GM21576 (cell line): ENCODE results near the gene FAT4.

Experiments
- ATAC-seq: cut with Tn5 transposase; IDR thresholded peaks from one replicate; pipeline ENCODE4 v1.9.1; 2021; ENCODE audit warnings: mild to moderate bottlenecking, moderate library complexity; ENCODE audit not compliant: unreplicated experiment

The FAT4 gene

DNA sequence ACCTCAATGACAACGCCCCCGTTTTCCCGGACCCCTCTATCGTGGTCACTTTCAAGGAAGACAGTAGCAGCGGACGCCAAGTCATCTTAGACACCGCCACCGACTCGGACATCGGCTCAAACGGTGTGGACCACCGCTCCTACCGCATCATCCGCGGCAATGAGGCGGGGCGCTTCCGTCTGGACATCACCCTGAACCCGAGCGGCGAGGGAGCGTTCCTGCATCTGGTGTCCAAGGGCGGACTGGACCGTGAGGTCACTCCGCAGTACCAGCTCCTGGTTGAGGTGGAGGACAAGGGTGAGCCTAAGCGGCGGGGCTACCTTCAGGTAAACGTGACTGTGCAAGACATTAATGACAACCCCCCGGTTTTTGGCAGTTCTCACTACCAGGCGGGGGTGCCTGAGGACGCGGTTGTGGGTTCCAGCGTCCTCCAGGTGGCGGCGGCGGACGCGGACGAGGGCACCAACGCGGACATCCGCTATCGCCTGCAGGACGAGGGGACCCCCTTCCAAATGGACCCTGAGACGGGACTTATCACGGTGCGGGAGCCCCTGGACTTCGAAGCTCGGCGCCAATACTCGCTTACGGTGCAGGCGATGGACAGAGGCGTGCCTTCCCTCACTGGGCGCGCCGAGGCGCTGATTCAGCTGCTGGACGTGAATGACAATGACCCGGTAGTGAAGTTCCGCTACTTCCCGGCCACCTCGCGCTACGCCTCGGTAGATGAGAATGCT, 2.2 kb downstream of the FAT4 start:
- ATAC-seq: no peak

DNA sequence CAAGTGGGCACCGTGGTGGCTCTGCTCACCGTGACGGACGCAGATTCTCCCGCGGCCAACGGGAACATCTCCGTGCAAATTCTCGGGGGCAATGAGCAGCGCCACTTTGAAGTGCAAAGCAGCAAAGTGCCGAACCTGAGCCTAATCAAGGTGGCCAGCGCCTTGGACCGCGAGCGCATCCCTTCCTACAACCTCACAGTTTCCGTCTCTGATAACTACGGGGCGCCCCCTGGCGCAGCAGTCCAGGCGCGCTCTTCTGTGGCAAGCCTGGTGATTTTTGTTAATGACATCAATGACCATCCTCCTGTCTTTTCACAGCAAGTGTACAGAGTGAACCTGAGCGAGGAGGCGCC, 2.7 kb downstream of the FAT4 start:
- no peak for ATAC-seq

DNA sequence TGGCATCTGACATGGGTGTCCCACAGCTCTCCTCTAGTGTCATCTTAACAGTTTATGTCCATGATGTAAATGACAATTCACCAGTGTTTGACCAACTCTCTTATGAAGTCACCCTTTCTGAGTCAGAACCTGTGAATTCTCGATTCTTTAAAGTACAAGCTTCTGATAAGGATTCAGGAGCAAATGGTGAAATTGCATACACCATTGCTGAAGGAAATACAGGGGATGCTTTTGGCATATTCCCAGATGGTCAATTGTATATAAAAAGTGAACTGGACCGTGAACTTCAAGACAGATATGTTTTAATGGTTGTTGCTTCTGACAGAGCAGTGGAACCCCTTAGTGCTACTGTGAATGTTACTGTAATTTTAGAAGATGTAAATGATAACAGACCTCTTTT, 4.6 kb downstream of the FAT4 start:
- no peak for ATAC-seq

DNA sequence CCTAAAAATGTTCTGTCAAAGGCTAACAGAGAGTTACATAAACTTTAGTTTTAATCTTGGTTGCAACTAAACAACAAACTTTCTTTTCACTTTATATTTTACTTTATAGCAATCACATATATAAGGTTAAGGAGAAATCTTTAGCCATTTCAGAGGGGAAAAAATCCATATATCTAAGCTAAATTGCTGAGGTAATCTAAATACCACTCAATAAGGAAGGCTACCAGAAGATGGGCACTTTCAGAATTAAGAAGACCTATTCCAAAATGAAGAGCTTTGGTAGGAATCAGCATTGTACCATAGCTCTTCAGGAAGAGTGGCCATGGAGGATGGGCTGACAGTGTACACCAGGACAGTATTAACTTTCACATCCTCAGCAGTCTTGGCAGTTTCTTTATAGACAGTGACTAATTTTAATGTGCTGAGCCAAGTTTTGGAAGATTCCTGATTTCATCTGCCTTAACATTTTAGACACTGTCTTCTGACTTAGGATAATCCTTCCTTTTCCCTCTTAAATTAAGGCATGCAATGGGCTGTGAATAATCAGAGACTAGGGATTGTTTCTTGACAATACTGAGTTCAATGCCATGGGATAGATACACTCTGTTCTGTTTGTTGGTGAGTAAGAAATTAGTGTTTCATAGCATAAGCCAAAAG, 7.1 kb downstream of the FAT4 start:
- no peak for ATAC-seq

DNA sequence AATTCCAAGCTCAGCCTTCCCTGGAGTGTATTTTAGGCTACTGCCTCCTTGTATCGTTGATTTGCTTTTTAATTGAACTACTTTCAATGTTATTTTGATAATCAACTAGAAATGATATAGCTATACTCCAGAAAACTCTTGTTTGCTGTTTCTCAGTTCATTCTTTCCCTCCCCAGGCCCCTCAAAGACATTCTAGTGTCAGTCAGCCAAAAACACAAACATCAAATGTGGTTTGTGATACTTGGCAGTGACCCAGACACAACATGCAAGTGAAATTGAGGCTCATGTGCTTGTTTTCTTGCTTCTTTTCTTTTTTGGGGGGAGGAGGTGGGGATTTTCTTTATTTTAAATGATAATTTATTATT, 7.6 kb downstream of the FAT4 start:
- ATAC-seq: no peak

DNA sequence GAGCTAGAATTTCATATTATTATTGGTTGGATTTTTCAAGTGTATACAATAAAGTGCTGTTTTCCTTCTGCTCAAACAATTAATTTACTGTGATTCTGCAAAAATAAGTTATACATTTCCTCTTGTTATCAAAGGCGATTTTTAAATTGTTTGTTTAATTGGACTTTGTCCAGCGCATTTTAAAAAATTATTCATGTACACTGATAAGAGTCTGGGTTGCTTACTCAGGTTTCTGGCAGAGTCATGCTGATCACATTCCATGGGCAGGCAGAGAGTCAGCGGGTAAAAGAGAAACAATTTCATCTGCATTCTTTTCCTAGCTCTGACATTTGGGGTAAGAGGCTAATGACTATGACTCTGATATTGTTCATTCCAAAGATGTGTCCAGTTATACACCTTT, 8.9 kb downstream of the FAT4 start:
- ATAC-seq: no peak

DNA sequence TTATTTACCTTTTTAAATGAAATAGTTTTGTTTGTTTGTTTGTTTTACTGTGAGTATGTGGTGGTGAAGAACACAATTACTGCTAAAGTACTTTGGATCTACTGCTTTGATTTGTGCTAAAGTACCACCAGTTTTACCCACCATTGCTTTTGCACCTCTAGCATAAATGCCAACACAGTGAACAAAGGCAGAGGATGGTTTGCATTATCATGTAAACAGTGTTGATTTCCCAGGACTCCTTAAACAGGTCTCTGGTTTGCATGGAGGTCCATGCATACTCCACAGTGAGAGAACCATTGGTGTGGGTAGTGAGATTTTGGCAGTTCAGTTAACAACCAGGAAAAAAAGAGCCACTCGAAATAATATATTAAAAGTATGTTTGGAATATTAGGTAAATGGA, 11.0 kb downstream of the FAT4 start:
- ATAC-seq: no peak

DNA sequence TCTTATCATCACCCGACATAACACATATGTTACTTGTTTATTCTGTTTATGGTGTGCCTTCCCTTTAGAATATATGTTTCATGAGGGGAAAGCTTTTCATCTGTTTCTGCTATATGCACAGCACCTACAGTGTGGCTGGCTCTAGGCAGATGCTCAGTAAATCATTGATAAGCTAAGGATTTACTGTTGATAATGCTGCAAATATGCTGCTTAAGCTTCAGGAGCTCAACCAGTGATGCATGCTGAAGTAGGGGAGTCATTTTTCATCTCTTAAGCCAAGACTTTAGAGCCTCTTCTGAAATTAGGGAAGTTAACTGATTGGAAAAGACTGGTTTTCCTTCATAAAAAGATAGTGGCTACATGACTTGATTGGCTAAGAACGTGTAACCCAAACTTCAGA, 16.4 kb downstream of the FAT4 start:
- ATAC-seq: no peak

DNA sequence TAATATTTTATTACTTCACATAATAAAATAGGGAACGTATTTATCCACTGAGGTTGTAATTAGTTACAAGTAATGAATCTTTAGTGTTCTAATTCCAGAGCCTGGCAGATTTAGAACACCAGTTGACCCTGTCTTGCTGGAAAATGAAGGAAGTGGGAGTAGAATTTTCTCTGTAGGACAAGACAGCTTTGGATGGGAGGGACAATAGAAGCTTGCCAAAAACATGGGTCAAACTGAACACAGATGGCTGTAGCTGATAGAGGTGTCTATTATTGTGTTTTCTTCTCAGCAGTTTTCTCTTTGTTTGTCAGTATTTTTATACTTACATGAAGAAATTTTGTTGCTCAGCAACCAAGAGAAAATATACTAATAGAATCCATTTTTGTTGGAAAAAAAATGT, 20.2 kb downstream of the FAT4 start:
- no peak for ATAC-seq

DNA sequence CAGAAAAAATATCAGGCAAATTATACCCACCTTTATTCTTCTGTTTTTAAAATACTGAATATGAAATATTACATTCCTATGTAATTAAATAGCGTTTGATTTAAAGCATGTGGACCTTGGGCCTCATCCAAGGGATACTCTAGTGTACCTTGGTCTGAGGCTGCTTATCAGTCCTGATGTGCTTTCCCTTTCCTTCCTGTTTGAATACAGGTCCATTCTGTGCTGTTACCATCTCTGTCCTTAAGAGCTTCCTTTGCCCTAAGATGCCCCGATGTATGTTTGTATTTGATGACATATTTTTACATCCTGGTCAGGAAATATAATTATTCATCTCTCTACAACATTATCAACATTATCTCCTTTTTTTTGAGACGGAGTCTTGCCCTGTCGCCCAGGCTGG, 24.1 kb downstream of the FAT4 start:
- ATAC-seq: no peak

DNA sequence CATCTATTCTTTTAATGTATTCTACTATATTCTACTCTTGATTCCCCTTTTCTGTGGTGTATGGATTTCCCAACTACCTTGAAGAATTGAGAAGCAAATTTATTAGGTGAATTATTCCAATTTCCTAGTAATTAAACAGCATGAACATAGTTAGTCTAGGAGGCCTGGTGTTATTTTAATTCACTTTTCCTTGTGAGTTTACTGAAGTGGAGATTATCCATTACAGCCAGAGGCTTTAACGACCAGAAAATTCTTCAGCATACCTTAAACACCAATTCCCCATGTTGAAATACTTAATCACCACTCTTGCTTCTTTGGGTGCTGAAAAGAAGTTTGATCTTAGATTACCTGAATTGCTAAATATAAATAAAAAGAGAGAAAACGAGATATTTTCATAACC, 29.4 kb downstream of the FAT4 start:
- ATAC-seq: no peak

DNA sequence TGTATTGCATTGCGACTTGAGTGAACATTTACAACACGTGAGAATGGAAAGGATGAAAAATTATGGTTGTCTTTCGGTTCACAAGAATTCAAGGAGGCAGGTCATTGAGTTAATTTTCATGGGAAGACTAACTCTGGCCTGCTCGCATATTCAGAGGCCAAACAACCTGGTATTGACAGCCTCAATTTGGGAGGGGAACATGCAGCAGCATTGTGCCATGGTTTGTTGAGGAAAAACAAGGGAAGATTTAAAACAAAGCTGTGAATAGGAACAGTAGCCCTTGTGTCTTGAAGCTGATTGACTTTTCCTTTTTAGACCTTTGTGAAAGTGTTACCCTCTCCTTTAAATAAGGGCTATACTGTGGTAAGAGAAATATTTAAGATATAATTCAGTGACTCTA, 31.9 kb downstream of the FAT4 start:
- ATAC-seq: no peak

DNA sequence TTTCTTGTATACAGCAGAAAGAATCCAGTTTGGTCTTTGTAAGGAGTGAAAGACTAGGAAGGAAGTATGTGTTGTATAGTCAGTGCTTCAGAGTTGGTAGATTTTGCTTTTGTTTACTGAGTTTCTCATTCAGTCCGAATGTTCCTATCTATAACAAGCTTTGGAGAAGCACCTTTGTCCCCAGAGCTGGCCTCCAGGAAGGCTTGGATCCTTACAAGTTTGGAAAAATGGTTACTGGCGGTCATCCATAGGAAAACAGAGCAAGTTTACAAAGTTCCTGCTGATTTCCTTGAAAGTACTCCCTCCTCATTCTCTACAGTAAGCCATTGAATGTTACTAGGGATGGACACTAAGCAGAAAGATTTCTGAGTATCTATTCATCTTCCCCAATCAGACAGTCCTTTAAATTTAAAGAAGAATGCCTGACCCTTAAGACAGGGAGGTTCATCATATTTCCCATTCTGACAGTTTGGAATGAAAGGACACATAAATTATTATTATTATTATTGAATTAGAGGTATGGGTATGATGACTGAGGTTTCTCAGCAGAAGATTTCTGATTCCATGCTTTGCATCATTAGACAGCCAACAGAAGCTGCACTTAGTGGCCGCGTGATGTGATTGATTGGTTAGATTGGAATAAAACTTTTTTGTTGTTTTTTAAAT, 35.8 kb downstream of the FAT4 start:
- no peak for ATAC-seq

DNA sequence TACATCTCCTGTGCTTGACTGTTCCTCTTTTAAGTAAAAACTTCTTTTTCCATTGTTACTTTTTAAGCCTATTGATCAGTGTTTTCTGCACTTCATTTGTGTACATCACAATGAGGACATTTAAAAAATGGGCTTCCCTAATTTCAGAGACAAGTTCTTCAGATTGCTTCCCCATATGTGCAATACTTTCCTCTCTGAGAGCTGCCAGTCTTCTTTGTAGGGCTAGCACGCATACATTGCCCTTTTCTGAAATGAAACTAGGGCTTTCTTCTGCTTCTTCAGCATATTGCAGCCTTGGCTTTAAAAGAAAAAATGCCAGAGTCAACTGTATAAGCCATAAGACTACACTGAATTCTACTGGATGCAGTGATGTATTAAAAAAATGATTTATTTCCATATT, 37.8 kb downstream of the FAT4 start:
- no peak for ATAC-seq

DNA sequence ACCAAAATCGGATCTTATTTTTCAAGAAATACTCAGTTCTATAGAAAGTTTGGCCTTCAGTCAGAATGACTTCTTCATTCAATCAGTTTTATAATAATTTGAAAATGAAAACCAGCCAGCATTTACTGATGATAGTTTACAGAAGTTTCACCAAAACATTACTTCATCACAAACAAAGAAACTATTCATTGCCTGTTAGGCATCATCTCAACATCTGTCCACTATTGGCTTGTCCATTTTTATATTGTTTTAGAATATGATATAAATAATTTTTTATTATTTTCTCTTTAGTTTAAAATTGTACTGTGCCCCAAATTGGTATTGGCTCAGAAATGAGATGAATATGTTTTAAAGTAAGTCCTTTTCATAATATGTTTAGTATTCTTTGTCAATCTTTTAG, 38.4 kb downstream of the FAT4 start:
- ATAC-seq: no peak

DNA sequence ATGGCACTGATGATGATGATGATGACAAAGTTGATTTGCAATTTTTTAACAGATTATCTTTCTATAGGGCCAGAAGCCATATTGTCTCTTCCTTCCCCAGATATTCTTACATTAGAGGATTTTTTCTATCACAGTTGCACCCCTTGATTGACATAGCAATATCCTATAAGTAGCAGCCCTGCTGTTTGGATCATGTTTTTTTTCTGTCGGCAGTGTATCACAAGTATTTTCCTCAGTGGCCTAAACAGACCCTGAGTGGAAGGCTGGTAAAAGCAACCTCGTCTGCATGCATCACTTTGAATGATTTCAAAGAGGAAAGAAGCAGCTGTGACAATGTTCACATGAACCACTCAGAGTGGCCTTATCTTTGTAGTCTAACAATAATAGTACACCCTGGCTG, 41.0 kb downstream of the FAT4 start:
- ATAC-seq: no peak

DNA sequence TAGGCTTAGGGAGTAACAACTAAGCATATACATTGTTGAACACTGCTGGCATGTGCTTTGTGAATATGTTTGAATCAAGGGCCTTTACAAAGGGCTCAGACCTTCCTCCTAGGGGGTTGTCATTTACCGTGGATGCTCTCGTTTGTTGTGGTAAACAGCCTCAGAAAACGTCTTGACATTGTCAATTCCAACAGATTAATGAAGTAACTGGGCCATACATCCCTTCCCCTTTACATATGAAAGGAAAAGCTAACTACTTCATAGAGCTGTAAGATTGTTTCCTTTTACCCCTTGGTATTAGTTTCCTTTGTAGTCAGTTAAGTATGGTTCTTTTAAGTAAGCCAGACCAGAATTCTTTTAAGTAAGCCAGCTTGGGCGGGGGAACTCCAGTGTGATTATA, 42.9 kb downstream of the FAT4 start:
- no peak for ATAC-seq

DNA sequence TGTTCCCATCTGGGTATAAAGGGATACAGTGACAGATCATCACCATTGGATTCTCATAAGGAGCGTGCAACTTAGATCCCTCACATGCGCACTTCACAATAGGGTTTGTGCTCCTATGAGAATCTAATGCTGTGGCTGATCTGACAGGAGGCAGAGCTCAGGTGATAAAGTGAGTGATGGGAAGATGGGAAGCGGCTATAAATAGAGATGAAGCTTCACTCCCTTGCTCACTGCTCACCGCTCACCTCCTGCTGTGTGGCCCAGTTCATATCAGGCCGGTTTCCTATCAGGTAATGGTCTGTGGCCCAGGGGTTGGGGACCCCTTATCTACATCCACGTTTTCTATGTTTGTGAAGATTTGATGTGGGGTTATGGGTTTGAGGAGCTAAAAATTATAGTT, 43.7 kb downstream of the FAT4 start:
- no peak for ATAC-seq

DNA sequence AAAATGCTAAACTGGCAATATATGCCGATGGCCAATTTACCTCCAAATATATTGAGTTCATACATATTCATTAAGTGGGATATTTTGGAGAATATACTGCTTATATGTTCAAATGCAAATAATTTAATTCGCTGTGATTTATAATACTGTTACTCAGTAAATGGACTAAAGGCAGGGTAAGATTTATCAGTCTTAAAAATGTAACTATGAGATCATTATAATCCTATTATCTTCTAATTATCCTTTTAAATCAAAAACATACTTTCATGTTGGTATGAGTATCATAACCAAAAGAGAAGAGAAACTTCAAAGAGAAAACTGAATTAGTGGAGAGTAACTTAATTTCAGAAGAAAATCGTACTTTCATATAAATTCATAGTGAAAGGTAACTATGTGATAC, 44.6 kb downstream of the FAT4 start:
- ATAC-seq: no peak

DNA sequence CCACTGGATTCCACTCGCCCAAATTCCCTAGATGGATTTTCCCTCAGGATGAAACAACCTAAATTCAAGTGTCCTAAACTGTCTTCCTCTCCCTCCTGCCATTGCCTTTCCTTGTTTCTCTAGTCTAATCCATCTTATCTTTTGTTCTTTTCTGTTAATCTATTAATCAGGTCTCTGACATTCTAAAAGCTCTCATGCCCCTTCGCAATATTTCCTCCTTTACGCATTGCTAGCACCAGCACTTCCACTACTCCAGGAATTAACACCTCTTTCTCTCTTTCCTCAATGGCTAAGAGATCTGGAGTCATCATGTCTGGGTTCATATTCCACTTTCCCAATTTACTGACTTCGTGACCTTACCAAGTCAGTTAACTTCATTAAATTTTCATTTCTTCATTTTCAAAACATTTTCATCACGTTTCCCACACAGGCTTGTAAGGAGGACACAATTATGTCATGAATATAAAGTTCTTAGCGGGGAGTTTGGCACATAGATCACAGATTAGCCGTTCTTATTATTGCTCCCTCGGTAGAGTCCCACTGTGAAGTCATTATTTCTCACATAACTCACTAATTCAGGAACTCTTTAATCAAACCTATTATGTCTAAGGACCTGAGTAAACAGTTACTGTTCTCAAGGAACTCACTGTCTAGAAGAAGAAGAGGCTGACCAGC, 45.3 kb downstream of the FAT4 start:
- ATAC-seq: no peak

DNA sequence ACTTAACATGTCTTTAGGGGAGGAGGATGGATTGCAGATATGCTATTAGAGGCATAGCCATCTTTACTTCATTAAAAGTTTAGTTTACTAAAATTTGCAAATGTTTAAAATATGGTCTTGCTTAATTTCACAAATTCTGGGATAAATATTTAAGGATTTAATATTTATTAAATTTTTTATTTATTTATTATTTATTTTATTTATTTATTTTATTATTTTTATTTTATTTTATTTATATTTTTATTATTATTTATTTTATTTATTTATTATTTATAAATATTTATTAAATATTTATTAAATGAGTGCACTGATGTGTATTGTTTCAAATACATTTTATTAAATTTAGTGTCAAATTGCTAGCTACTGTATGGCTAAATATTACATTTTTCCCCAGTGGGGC, 46.0 kb downstream of the FAT4 start:
- ATAC-seq: no peak
